Kasumi-1 (cell line): ENCODE results near the gene ARHGEF7.

Source experiments
- DNase-seq, 2 experiments: peaks; one replicate each; lab custom pipeline; 2025; lab: John Stamatoyannopoulos, UW

Gene ARHGEF7

GRCh38 chr13:111303559-111303958, 188.4 kb downstream of the ARHGEF7 start:
- DNase-seq, result no peak

DNA sequence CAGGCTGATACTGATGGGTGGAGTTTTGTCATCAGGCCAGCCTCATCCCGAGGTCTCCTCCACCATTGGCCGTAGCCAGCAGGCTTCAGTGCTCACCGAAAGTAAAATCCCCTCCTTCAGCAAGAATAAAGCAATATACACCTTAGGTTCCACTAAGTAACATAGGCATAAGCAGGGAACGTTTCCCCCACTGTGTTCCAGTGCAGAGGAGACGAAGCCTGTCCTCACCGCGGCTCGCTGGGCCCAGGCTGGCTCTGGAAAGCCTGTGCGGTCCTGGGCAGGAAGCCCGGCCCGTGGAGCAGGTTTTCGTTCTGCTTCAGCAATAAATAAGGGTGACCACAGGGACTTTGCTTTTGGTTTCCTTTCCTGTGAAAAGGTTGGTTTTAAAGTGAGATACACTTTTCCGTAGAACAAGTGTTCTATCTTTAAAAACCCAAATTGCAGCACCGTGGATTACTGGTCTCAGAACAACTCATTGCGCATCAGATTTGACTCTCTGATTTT, 189.0 kb downstream of the ARHGEF7 start:
- no peak for DNase-seq

- no peak for DNase-seq
Observed at GRCh38 chr13:111304603-111305289, 189.6 kb downstream of the ARHGEF7 start.

DNA sequence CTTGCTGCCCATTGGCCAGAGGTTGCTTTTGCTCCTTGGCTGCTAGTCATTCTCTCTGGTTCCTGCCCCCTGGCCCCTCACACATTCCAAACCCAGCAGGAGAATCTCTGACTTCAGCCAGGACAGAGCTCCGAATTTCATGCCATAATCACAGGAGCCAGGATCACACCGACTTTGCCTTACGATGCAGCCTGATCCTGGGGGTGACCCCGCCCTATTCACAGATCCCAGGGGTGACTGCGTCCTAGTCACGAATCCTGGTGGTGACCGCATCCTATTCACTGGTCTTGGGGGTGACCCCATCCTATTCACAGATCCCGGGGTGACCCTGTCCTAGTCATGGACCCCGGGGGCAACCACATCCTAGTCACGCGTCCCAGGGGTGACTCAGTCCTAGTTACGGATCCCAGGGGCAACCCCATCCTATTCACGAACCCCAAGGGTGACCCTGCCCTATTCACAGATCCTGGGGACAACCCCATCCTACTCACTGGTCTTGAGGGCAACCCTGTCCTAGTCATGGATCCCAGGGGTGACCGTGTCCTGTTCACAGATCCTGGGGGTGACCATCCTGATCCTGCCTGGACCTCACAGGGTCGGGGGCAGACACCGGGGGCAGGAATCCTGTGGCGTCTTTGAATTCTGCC, 198.0 kb downstream of the ARHGEF7 start:
- DNase-seq, result no peak

DNA sequence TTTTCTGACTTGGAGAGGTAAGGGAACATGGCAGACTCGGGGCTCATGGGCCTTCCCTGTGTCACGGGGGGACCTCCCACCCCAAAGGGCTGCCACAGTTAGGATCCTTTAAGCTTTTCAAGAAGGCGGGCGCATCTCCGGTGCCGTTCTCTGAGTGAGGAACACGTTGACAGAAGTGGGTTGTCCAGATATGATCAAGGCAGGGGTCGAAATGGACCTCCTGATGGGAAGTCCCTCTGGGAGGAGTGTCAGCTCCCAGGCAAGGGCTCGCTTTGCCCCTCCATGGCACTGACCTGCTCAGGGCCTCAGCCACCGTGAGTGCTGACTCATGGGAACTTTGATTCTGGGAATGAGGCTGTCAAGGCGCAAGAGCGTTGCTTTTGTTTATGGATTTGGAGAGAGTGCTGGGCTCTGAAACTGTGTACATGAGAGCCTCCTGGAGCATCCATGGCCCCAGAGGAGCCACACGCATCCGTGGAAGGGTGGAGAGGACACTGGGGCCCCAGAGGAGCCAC, 198.9 kb downstream of the ARHGEF7 start:
- no peak for DNase-seq

DNA sequence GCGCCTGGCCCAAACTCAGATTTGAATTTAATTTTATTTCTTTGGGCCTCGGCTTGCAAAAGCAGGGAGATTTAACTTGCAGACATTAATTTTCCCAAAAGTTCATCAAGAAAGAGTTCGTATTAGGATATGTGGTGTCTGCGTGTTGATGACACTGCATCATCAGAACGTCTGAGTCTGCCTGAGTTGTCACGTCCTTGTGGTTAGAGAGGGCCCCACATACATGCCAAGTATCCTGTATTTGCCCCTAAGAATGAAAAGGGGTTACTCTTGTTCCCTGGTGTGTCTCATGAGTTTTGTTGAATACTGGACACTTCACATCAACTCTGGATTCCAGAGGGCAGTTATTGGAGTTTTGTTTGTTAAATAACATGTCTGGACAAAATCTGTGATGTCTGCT, 199.7 kb downstream of the ARHGEF7 start:
- DNase-seq, result no peak

DNA sequence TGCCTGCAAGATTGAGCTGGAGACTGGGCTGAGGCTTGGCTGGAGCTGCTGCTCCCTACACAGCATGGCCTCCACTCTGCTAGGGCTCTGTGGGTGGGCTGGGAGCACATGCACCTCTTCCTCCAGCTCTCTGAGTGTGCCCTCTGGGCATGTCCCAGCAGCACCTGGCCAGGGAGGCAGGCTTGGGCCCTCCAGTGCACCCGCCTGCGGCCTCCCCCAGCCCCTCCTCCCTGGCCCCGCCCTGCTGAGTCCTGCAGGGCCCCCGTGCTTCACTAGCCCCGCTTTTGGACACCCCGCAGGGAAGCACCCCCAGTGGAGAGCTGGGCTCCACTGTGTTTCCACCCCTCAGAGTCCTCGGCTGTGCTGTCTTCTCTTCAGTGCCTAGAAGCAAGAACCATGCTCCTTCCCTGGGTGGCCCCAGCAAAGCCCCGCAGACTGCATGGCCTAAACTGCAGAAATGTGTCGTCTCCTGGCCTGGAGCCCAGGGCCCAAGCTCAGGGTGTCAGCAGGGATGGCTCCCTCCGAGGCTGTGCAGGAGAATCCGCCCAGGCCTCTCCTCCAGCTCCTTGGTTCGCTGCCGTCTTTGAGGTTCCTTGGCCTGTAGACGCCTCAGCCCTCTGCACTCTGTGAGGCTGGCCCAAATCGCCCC, 200.4 kb downstream of the ARHGEF7 start:
- DNase-seq, result no peak

GRCh38 chr13:111316161-111316730, 201.1 kb downstream of the ARHGEF7 start:
- DNase-seq, result no peak

- no peak for DNase-seq
Observed at GRCh38 chr13:111317042-111317550, 202.0 kb downstream of the ARHGEF7 start.

GRCh38 chr13:111317571-111318345, 202.6 kb downstream of the ARHGEF7 start:
- no peak for DNase-seq

DNA sequence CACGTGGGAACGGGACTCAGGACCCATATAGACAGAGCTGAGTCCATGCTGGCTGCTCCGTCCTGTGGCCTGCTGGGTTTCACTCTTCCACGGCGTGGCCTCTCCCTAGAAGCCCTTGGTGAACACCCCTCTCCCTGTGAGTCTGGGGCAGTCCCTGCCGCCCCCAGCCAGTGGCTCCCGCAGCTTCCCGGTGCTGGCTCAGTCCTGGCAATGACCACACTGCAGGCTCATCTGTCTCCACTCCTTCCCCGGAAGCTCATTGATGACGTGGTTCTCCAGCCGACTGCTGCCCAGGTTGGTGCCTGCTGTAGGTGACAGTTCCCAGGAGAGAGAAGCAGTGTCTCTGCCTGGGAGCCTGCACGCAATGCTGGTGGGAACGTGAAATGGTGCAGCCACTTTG, 203.3 kb downstream of the ARHGEF7 start:
- no peak for DNase-seq

GRCh38 chr13:111319521-111319920, 204.4 kb downstream of the ARHGEF7 start:
- DNase-seq, result no peak

- DNase-seq, result no peak
Observed at GRCh38 chr13:111319998-111320911, 205.1 kb downstream of the ARHGEF7 start, which contains the start of gene TEX29. Gene TEX29 (plus strand): TSS chr13:111320642. CDS start chr13:111320891, 249 bp downstream.

- no peak for DNase-seq
Observed at GRCh38 chr13:111322001-111322915, 207.1 kb downstream of the ARHGEF7 start.

GRCh38 chr13:111322916-111323331, 207.8 kb downstream of the ARHGEF7 start:
- no peak for DNase-seq

- DNase-seq, result no peak
Observed at GRCh38 chr13:111323549-111323948, 208.4 kb downstream of the ARHGEF7 start.

DNA sequence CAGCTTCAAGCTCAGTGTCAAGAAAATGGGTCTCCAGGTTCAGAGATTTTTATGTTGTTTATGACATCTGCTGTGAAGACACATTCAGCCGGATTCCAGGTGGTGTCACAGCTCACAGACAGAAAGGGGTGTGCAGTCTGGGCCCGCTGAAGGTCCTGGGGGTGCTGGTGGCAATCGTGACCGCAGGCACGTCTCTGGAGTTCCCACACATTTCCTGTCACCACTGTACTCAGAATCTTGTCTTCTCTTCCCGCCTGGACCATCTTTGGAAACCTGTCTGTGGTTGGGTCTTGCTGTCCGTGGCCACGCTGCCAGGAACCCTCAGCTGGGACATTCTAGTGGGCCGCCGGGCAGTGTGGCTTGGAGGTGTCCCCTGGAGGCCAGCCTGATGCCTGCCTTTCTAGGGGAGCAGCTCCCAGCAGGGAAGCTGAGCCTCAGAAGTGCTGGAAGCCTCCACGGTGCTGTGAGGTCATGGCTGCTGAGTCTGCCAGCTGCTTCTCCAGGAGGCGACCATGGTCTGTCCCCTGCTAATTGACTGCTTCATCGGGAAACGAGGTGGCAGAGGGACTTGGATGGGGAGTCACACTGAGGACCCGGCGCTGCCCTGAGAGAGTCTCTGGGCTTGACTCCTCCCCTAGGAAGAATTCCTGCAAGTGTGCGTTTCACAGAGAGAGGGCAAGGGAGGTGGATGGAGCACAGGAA, 209.0 kb downstream of the ARHGEF7 start:
- peak in 1 of 2 experiments; percentile 6 for DNase-seq

- no peak for DNase-seq
Observed at GRCh38 chr13:111324736-111325135, 209.6 kb downstream of the ARHGEF7 start.
